Measurements from ENCODE around the gene UBXN1.
"Not testable (repeated sequence)": the region's sequence is repeated elsewhere in the genome, so short reads cannot be mapped to it uniquely, and the experiment has no call there.

Gene UBXN1

DNA sequence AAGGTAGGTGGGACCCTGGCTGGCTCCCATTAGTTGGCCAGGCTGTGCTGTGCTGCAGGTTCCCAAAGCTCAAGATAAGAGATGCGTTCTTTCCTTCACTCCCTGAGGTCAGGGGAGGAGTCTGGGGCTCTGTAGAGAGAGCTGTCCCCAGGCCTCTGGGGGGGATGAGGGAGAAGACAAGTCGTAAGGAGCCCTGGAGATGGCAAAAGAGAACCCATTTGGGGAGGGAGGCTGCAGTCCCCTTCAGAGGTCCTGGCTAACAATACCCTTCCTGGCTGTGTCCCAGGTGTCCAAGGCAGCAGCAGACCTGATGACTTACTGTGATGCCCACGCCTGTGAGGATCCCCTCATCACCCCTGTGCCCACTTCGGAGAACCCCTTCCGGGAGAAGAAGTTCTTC lies 29.5 kb upstream of the UBXN1 start:
- no peak for DNase-seq (ENCODE audit: low spot score)

DNA sequence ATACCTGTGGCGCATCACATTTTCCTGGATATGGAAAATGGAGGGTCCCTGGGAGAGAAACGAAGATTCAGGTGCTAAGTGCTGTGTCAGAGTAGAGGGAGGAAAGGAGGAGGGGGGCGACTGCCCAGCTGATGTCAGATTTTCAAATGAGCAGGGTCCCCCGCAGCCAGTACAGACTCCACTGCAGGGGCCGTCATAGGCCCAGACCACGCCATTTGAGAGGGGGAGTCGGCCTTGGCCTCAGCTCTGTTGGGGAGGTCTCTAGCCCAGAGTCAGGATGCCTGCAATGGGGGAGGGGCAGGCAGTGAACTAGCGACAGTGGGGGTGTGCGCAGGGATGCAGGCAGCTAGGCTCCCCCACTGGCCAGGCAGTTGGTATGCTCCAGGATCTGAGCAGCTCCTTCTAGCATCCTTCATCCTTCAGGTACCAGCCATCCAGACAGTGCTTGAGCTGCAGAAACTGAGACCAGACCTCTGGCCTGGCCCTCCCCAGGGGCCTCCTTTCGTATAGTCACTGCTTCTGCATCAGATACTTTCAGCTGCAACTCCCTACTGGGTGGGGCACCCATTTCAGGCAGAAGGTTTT lies 28.5 kb upstream of the UBXN1 start, which contains the start of the genes BSCL2 and GNG3:
BSCL2 (minus strand) TSS at position 148 of the 585 bp plus-strand sequence. CDS start 229 bp downstream, outside the sequence.
GNG3 (plus strand) TSS at position 400 of the 585 bp plus-strand sequence. CDS start 620 bp downstream, outside the sequence.
- no peak for DNase-seq (ENCODE audit: low spot score)

DNA sequence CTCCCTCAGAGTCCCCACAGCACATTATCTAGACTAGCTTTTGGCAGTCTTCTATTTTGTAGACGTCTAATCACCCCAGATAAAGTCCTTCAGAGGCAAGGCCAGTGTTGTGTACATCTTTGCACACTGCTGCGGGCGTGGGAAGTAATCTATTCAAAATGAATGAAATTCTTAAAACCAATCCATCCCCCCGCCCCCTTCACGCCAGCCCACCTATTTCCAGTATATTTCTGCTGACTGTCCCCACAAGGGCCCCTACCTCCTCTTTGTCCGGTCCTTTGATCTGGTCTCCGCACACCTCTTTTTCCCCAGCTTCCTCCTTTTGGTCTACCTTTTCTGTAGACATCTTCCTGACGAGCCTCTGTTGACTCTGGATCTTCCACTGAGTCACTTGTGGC lies 28.0 kb upstream of the UBXN1 start:
- DNase-seq (ENCODE audit: low spot score) = no peak

DNA sequence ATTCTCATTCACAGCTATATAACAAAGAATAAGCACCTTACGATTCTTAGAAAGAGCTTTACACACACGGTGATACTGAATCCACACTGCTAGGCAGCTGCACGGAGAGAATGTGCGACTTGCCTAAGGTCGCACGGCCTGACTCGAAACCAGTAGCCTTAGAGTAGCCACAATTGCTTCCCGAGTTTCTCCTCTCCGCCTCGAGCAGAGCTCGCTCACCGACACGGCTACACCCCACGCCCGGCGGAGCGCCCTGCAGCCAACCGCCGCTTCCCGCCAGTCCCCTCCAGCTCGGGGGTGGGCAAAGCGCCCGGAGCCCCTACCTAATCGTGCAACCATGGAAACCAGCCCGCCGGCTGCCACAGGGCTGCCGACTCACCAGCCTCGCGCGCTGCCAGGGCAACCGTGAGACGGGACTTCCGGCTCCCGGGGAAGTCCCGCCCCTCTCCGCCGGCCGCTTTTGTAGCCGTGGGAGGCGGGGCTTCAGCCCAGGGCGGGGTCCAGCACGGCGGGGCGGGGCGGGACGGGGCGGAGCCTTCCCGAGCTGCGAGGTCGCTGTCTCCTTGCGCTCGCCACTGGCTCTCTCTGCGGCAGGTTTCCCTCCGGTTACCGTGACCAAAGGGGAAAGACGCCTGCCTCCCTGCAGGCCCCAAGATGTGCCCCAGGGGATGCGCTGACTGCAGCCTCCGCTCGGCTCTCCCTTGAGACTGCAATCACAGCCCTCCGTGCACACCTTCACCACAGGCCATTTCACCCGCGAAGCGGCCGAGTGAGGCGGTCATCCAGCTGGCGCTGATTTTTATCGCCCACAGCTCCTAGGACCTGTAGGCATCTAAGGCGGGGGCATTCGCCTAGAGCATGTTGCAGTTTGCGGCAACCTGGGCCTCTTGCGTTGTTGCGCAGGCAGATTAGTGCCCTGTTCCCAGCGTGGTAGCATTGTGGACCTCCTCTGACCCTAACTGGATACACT lies 27.3 kb upstream of the UBXN1 start:
- DNase-seq (ENCODE audit: low spot score) = peak; percentile 94

DNA sequence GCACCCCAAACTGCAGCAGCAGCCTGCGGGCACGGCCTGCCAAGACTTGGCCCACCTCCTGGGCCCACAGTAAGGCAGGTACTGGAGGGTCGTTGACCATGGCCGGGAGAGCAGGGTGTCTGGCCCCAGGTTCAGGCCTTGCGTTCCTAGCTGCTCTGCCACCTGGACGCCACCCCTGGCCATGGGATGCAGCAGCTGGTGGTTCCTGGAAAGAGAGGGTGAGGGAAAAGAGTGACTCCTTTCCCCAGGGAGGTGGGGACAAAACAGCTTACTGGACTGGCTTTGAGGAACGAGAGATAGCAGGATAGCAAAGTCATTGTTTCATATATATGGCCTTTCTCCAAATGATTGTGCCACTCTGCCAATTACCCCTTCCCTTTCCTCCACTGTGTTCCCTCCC lies 26.5 kb upstream of the UBXN1 start:
- no peak for DNase-seq (ENCODE audit: low spot score)

DNA sequence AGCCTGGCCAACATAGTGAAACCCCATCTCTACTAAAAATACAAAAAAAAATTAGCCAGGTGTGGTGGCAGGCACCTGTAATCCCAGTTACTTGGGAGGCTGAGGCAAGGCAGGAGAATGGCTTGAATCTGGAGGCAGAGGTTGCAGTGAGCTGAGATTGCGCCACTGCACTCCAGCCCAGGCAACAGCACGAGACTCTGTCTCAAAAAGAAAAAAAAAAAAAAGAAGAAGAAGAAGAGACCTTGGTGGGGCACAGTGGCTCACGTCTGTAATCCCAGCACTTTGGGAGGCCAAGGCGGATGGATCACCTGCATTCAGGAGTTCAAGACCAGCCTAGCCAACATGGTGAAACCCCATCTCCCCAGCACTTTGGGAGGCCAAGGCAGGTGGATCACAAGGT lies 25.0 kb upstream of the UBXN1 start:
- DNase-seq (ENCODE audit: low spot score) = not testable (repeated sequence)

DNA sequence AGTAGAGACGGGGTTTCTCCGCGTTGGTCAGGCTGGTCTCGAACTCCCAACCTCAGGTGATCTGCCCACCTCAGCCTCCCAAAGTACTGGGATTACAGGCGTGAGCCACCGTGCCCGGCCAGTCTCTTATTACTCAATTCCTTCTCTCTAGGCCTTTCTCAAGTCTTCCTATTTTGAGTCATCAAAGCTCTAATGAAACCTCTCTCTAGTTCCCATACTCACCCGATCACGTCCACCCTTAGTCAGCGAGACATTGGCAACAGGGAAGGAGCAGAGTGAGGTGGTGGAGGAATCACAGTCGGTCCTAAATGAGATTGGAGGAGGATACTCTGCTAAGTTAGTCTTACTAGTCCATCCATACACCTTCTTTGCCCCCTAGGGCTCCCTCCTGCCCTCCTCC lies 23.4 kb upstream of the UBXN1 start:
- no peak for DNase-seq (ENCODE audit: low spot score)

DNA sequence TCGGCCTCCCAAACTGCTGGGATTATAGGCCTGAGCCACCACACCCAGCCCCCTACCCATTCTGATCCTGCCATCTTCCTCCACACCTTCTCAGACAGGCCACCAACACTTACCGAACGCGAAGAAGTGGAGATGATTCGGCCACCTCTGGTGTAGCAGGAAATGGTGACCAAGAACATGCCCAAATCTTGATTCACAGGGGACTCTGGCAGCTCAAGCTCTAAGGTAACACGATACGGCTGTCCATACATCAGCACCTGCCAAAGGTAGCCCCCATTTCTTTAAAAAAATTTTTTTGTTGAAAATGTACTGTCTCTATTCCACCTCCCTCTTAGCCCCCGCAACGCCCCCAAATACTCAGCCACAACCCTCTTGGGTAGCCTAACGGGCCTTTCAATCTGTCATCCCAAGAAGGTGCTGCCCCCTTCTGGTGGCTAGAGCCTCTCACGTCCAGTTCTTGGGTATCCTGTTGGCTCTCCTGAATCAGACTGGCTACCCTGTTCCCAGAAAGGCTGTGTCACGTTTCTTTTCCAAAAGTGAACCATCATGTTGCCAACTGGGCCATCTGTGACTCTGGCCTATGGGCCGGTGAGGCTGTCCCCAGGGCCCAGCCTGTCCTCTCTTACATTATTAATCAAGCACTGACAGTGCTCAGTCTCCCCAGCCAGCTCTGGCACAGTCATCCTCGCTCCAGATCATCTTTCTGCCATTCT lies 15.7 kb upstream of the UBXN1 start:
- DNase-seq (ENCODE audit: low spot score) = peak; percentile 83

DNA sequence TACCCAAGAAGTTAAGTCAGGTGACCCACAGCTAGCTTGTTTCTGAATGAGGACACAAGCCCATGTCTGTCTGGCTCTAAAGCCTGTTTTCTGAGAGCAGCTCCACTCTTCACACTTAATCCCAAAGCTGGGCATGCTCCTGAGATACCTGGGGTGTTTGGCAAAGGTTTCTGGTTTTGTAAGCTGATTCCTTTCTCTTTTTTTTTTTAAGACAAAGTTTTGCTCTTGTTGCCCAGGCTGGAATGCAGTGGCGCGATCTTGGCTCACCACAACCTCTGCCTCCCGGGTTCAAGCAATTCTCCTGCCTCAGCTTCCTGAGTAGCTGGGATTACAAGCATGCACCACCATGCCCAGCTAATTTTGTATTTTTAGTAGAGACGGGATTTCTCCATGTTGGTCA lies 14.8 kb upstream of the UBXN1 start:
- not testable (repeated sequence) for DNase-seq (ENCODE audit: low spot score)

DNA sequence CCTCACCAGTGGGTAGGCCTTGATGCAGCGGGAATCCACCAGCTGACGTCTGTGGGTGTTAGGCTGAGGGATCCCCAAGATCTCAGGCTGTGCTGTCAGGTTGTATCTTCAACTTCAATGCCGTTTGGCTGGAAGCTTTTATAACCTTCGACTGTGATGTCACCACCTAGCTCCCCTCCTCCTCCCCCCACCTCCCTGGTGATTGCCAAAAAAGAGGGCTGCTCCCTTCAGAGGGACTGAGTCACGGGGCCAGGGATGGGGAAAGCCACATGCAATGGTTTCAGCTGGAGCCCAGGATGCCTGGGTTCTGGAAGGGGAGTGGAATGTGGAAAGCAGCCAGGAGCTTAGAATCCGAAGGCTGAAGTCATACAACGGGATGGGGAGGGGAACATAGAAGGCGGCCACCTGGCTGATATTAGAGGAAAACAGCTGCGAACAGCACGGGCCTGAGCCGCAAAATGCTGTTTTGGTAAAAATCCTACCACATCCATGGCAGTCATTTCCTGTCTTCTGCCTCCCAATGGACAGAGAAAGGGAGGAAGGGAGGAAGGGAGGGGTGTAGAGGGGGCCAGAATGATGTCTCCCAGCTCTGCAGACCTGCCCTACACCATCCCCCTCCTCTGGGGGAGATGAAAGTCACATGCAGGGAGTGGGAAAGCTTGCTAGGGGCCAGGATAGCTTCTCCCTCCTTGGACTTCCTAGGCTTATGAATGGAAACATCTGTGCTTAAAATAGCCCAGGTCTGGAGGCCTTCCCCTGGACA lies 10.7 kb upstream of the UBXN1 start, which contains the start of gene LRRN4CL:
LRRN4CL (minus strand) TSS at position 110 of the 763 bp plus-strand sequence. CDS start 1,022 bp downstream, outside the sequence.
- no peak for DNase-seq (ENCODE audit: low spot score)

DNA sequence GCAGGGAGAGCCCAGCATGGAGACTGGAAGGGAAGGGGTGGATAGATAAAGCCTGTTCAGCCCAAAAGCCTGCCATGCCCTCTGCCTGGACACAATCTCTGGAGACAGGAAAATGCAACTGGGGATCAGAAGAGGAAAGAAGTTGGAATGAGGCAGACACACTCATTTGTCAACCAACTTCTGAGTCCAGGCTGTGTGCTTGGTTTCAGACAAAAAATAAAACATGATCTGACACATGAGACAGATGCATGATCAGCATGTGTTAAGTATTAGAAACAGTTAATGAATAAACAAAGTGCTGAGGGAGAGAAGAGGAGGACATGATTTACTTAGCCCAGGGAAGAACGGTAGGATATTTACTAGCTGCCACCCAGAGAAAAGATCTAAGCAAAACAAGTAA lies 9.6 kb upstream of the UBXN1 start:
- no peak for DNase-seq (ENCODE audit: low spot score)

DNA sequence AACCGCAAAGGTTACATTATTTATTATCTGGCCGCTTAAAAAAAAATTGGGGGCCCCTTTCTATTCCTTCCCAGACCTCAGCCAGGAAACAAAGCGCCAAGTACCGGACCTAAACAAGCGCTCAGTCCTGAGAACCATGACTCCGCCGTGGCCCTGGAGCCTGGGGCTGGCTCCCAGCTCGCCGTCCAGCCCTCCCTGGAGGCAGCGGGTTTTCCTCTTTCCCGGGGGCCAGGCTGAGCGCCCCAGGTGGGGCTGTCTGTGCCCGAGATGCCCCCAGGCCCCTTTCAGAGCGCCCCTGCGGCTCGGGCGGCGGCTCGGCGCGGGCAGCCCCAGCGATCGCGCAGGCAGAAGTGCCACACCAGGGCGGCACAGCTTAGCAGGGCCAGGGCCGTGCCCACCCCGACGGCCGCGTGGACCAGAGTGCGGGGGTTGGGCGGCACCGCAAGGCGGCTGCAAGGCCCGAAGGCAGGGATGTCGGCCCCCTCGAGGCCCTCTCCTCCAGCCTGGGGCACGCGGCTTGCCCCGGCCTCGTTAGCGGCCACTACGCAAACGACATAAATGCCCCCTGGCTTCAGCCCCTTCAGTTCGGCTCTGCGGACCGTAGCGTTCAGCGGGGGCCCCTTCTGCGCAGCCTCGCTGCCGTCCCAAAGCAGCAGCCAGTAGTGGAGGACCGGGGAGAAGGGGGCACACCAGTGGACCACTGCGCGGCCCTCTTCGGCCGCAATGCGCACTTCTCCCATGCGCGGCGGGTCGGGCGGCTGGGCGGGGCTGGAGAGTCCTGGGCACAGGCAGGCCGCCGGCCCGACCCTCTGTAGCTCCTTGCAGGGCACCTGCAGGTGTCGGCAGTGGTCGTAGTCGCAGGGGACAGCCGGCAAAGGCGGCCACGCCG lies 8.9 kb upstream of the UBXN1 start:
- no peak for DNase-seq (ENCODE audit: low spot score)

DNA sequence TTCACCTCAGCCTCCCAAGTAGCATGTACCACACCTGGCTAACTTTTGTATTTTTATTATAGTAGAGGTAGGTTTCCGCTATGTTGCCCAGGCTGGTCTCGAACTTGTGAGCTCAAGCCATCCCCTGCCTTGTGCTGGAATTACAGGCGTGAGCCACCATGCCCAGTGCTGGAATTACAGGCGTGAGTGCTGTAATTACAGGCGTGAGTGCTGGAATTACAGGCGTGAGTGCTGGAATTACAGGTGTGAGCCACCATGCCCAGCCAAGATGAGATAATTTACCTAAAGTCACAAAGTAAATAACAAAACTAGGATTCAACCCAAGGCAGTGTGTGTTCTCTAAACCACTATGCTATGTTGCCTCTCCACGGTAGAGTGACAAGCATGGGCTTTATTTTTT lies 3.6 kb upstream of the UBXN1 start:
- no peak for DNase-seq (ENCODE audit: low spot score)

DNA sequence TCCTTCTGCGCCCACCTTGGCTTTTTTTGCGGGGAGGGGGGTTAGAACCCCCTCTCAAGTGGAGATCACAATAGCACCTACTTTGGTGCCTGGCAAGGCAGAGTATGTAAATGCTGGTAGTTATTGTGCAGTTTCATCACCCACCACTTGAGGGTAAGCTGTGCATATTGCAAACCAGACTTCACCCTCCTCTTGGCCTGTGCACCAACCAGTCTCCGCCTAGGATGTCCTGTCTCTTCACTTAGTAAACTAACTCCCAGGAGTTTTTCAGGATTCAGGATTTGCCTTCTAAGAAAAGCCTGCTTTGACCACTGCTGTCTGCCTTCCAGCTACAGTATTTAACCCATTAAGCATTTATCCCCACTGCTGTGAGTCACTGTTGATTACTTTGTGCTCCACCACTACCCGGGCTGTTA lies 2.0 kb upstream of the UBXN1 start:
- peak; percentile 57 for DNase-seq (ENCODE audit: low spot score)

DNA sequence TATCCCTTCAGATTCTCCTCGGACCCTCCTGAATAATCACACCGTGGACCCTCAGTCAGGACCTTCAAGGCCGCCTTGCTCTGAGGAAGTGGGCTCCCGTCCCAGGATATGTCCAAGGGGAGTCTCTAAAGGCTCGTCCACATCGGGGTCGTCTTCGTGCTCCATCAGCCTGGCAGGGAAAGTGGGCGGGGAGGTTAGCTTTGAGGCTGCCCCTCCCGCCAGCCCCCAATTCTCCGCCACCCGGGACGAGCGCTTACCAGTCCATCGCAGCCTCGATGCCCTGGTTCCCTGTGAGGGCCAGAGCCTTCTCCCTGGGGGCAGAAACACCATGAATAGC lies 472 bp downstream of the UBXN1 start:
- no peak for DNase-seq (ENCODE audit: low spot score)

DNA sequence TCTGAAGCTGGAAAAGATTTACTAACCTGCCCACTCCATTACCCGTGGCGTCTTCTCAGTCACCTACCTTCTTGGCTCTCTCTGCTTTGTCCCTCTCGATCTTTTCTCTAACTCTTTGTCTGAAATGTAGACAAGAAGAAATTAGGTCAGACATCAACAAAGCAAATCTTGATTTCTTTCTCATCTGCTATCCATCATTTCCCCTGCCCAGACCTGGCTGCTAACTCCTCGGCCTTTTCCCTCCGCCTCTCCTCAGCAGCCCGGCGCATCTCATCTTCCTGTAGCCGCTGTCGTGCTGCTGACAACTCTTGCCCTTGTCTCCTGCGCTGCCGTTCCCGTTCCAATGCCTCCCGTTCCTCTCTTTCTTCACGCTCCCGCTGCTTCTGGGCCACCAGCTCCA lies 1.2 kb downstream of the UBXN1 start:
- no peak for DNase-seq (ENCODE audit: low spot score)

DNA sequence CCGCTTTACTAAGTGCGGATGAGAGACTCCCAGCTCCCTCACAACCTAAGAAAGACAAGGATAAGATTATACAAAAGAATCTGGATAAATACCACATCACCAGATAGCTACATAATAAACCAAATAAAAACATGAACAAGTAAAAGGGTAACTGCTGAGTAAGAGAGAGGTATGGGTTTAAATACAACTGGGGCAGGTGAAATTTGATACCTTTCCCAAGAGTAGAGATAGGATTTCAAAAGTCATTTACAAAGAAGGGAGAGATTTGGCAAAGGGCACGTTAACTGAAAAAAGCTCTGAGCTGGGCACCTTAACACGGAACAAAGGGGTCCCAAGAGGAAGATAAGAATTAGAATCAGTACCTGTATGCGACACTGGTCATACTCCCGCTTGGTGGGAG lies 1.7 kb downstream of the UBXN1 start:
- DNase-seq (ENCODE audit: low spot score) = no peak

DNA sequence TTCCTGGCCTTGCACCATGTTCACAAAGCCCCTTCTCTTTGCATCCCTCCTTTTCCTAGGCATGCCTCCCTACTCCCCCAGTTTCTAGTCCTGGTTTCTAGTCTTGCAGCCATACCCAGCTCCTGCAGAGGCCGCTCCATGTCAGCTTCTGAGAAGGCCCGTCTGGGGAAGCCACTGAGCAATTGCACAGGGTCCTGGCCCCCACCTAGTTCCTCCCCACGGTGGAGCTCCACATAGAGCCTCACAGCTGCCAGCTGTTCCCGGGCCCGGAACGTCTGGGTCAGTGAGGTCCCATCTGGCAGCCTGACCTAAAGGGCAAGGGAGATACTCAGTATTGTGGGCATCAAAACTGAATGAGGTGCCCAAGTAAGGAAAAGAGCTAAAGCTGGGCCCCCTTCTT lies 2.2 kb downstream of the UBXN1 start:
- DNase-seq (ENCODE audit: low spot score) = no peak

DNA sequence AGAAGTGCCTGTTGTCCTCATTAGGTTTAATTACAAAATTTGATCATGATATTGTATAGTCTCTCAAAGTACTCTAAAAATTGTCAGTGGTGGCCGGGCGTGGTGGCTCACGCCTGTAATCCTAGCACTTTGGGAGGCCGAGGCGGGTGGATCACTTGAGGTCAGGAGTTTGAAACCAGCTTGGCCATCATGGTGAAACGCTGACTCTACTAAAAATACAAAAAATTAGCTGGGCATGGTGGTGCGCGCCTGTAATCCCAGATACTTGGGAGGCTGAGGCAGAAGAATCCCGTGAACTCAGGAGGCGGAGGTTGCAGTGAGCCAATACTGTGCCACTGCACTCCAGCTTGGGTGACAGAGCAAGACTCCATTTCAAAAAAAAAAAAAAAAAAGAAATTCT lies 3.5 kb downstream of the UBXN1 start:
- not testable (repeated sequence) for DNase-seq (ENCODE audit: low spot score)

DNA sequence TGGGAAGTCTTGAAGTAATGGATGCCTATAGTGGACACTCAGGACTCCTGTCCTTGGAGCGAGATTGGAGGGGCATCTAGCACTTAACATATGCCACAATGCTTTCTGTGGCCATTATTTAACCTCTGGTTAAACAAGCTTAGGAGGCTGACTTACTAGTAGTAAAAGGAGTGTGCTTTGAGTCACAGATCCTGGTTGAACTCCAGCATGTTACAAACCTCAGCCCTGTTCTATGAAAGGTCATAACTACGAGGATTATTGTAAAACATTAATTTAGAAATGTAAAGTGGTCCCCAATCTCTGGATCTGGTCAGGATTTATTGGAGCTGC lies 5.7 kb downstream of the UBXN1 start:
- DNase-seq (ENCODE audit: low spot score) = no peak

Data from CD4-positive, alpha-beta T cell treated with Interleukin-2 at 100 ng/mL for 4 hours (primary cell).